GM18909 (cell line): Measurements from ENCODE around the gene TIE1.

Experiments
- ATAC-seq: cut with Tn5 transposase; IDR thresholded peaks from one replicate; pipeline ENCODE4 v1.9.1; 2021; ENCODE audit warnings: mild to moderate bottlenecking; ENCODE audit not compliant: unreplicated experiment, poor library complexity

The TIE1 gene

DNA sequence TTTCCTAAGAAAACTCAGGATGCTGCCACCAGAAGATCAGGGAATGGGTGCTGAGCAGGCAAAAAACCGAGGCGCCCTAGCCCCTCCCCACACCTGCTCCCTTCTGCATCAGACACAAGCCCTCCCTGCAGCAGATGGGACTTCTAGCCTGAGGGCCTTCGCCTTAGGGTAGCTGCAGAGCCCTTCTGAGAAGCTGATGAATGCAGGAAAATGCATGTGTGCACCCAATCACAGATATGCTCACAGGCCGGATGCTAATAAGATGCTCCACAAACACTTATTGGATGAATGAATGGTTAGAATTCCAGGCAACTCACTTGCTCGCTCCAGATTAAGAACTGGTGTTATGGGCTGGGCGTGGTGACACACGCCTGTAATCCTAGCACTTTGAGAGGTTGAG is 8.6 kb upstream of the TIE1 start:
- ATAC-seq = no peak

DNA sequence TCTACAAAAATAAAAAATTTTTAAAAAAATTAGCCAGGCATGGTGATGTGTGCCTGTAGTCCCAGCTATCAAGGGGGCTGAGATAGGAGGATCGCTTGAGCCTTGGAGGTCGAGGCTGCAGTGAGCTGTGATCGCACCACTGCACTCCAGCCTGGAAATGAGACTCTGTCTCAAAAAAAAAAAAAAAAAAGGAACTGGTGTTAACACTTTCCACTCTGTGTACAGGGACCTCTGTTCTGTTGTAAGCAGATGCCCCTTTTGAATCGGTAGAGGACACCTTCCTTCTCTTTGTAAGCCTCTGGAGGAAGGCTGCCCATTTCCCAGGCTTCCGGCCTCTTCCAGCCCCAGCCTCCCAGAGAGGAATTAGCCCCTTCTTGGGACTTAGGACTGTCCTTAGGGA is 8.1 kb upstream of the TIE1 start:
- ATAC-seq = no peak

DNA sequence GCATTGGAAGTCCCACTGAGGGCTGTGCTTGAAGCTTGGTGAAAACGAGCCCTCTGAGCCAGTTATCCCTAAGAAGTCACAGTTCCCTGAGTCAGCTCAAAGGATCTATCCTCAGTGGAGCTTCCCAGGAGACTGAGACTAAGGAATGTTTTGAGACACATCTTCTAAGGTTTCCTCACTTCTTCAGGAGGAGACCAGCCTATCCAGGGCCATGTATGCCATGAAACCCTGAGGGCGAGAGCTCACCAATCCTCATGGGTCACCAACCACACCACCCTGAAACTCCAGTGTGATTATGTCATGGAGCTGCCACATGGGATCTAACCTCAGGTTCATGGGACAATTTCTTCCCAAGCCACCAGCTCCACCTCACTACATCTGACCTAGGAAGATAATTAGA is 7.6 kb upstream of the TIE1 start:
- ATAC-seq = no peak

DNA sequence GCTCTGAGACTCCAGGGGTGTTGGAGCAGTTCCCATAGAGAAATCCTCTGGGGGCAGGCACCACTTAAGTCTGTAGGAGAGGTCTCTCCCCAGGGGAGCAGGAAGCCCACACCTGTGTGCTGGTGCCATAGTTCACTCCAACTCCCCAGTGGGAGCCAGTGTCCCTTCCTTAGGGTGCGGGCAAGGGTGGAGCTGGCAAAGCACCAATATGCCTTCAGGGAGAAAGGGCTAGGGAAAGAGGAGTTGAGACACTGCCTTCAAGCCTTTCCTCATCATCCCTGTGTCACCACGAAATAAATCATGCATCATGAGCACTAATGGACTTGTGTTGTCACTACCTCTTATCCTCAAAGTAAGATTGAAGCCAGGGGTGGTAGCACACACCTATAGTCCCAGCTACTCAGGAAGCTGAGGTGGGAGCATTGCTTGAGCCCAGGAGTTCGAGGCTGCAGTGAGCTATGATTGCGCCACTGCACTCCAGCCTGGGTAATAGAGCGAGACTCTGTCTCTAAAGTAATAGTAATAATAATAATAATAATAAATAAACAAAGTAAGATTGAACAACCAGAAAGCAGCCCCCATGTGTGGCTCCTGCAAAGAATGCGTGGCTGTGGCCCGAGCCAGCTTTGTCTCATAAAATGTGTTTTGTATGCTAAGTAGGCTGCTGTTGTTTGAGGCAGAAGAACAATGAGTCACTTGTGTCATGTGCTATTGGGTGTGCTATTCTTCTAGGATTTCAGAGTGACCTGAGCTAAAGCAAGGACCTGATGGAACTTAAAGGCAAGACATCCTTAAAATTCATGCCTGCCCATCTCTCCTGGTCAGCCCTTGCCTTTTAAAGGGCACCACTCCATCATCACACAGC is 6.7 kb upstream of the TIE1 start:
- no peak for ATAC-seq

DNA sequence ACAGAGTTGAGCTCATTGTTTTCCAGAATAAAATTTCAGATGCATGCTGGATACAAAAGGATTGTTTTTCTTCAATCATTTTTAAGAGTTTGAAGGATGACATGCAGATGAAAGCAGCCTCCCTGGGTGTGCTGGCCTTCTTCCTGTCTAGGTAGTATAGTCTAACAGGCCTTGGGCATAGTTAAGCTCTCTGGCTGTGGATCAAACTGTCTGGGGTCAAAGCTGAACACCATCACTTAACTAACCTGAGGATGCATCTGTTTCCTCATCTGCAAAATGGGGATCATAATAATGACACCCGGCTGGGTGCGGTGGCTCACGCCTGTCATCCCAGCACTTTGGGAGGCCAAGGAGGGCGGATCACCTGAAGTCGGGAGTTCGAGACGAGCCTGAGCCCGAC is 6.0 kb upstream of the TIE1 start:
- no peak for ATAC-seq

DNA sequence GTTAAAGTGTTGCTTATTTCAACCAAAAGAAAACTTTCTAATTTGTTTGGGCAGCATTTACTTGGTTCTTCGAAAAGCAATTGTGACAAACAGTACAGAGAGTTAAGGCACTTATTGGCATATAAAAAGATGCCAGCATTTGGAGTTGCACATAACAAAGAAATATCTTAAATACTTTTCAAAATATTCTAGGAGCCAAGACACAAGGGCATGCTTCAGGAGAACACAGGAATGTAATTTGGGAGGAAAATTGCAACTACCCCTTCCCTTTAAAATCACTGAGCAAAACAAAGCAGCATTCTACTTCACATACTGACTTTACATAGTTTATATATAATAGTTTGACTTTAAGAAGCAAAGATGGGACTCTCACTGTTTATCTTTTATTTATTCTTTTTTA is 4.6 kb upstream of the TIE1 start:
- no peak for ATAC-seq

DNA sequence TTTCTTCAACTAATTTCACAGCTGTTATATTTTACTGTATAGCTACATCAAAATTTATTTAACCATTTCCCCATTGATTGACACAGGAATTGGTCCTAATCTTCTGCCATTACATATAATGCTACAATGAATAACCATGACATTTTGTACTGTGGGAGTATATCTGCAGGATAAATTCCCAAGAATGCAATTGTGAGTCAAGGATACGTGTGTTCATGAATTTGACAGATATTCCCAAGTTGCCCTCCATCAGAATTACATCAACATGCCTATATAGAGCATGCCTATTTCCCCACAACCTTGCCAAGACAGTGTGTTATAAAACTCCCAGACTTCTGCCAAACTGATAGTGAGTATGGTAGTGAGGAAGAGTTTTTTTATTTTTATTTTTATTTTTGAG is 2.7 kb upstream of the TIE1 start:
- ATAC-seq = no peak

DNA sequence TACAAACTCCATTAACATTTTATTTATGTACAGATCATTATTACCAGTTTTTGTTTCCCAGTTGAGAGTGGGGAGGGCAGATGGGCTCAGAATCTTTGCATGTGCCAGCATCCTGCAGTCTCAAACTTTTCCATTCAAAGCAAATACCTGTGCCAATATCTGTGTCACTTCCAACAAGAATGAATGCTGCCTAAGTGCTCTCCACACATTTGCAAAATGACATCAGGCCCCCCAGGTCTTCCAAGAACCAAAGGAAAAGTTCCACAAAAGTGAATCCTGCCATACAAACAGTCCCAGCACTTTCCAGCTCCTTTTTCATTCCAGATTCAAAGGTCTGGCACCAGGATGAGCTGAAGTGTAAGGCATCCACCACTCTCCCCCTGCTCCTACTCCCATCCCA is 1.7 kb upstream of the TIE1 start:
- no peak for ATAC-seq

DNA sequence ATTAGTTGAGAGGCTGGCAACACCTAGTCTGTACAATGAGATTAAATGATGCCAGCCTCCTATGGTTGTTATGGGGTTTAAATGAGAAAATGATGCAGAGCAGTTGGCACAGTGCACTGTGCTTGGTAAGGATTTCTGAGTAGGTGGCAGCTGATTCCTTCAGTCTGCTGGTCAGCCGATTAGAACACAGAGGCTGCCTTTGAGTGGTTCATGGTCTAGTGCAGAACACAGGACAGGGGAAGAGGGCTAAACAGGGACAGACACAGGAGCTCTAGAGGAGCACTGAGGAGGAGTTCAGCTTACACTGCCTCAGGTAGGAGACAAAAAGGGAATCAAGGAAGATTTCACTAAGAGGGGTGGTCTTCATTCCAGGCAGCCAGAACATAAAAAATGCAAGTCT is 1.4 kb downstream of the TIE1 start:
- no peak for ATAC-seq

DNA sequence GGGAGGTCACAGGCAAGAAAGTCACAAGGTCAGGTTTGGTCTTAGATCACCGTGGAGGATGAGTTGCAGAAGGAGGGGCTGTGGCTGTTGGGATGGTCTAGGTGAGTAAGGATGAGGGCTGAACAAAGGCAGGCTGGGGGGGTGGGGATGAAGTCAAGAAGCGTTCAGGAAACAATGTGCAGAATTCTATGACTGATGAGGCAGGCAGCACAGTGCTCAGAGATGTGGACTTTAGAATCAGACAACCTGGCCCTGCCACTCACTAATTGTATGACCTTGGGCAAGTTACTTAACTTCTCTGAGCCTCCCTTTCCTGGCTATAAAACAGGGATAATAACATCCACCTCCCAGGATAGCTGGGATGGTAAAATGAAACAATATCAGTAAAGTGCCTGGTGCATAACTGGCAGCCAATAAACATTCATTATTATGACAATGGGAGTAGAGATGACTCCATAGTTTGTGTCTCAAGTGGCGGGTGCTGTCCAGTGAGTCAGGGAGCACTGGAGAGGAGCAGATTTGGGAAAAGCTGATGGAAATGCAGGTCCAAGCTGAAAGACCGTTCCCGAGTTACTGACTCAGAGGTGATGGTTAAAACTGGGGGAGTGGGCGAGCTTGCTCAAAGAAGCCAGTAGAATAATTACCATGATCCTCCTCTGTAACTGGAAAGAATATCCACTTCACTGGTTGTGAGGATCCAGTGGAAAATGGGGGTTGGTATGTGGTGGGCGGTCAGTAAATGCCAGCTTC is 2.1 kb downstream of the TIE1 start:
- ATAC-seq = no peak

DNA sequence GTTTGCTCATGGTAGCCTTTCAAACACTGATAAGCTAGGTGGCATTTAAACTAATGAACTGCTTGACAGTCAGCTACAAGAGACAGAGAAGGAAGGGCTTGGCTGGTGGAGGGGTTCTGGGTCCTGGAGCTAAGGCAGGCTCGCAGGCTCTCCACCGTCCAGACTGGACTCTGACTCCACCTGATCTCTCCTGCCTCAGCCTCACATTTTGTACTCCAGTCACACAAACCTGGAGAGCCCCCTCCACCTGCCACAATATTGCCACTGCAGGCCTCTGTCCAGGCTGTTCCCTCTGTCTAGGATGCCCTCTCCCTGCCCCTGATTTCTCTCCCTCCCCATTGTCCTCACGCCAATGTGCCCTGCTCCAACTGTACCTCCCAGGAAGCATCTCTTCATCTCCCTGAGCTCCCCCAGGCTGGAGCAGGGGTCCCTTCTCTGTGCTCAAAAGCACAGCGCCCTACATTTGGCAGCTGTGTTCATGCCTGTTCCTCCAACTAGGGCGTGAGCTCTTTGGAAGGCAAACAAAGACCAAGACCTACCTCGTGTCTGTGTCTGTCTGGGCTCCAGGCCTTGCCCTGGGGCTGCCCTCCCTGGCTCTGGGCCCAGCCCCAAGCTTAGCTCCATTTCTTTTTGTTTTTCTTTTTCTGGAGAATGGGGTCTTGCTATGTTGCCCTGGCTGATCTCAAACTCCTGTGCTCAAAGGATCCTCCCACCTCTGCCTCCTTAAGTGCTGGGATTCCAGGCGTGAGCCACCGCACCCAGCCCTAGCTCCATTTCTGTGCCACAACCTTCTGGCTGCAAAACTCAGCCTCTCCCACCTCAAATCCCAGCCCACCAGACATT is 2.9 kb downstream of the TIE1 start:
- no peak for ATAC-seq

DNA sequence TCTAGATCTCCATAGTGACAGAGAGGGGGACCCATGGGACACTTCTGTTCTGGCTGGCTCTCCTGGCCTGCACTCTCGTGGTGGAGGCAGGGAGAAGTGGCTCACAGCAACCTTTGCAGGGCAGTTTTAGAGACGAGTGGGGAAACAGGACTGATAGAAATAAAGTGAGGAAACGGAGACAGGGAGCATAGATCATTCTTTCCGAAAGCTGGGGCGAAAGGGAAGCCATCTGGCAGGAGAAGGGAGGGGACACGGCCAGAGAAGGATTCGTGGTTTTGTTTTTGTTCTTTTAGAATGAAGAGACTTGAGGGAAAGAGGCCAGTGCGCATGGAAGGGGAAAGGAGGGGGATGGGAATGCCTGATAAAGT is 3.5 kb downstream of the TIE1 start:
- no peak for ATAC-seq

DNA sequence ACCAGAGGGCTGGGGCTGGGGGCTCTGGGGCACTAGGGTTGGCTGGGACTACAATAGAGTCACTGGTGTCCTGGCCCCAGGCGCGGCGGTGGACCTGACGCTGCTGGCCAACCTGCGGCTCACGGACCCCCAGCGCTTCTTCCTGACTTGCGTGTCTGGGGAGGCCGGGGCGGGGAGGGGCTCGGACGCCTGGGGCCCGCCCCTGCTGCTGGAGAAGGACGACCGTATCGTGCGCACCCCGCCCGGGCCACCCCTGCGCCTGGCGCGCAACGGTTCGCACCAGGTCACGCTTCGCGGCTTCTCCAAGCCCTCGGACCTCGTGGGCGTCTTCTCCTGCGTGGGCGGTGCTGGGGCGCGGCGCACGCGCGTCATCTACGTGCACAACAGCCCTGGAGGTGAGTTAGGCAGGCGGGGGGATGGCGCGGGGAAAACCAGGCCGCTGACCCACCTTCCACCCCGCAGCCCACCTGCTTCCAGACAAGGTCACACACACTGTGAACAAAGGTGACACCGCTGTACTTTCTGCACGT is 4.1 kb downstream of the TIE1 start:
- no peak for ATAC-seq

DNA sequence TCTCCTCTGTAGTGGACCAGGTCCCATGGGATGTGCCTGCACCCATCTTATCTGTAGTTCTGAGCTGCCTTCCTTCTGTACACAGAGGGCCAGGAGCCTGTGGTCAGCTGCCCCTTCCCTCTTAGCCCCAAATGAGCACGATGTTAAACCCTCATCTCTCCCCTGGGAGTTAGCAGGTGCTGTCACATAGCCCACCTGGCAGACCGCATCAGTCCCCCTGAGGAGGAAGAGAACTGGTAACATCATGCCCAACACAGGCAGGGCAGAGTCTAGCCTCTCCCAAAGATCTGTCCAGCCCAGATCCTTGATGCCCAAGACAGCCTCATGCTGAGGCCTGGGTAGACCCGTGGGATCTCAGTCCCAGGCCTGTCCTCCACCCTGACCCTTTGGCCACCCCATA is 4.7 kb downstream of the TIE1 start:
- no peak for ATAC-seq

DNA sequence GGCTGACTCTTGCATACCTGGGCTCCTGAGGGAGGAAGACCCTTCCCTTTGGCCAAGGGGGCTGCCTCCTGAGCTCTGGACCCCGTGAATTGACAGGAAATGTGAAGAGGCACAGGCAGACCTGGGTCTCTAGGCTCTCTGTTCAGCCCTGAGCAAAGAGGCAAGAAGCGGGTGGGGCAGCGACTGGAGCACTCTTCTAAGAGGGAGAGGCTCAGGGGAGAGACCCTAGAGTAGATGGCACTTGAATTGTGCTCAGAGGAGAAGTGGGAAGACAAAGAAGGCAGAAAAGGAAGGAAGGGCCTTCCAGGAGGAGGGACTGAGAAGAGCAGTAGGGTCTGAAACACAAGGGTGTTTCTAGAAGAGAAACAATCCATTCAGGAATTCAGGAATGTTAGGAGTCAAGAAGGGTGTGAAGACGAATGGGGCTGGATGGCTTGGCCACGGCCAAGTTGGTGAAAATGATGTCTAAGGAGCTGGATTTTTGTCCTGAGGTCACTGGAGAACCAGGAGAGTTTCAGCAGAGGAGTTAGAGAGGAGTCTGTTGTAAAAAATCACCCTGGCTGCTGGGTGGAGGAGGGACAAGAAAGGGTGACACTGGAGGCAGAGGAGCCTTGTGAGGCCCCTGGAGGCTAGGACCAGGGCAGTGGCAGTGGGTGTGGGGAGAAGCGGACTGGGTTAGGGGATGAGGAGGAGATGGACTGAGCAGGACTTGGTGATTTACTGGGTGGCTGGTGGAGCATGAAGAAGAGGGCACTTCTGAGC is 5.3 kb downstream of the TIE1 start:
- no peak for ATAC-seq

DNA sequence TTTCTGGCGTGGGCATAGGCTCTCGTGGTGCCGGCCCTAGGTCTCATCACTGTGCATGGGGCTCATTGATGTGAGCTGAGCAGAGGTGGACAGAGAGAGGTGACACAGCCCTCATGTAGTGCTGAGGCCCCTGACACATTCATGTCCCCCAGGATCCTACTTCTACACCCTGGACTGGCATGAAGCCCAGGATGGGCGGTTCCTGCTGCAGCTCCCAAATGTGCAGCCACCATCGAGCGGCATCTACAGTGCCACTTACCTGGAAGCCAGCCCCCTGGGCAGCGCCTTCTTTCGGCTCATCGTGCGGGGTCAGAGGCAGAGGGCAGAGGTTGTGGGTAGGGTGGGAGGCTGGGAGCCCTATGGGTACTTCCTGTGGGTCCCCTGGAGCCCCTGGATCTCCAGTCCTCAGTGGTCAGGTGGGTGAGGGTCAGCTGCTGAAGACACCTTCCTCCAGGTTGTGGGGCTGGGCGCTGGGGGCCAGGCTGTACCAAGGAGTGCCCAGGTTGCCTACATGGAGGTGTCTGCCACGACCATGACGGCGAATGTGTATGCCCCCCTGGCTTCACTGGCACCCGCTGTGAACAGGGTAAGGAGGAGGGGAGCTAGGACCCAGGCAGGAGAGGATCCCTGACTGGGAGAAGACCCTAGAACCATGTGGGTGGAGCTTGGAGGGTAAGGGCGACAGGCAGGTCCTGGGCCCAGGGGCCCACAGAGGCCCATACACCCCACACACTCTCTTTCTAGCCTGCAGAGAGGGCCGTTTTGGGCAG is 6.1 kb downstream of the TIE1 start:
- ATAC-seq = no peak

DNA sequence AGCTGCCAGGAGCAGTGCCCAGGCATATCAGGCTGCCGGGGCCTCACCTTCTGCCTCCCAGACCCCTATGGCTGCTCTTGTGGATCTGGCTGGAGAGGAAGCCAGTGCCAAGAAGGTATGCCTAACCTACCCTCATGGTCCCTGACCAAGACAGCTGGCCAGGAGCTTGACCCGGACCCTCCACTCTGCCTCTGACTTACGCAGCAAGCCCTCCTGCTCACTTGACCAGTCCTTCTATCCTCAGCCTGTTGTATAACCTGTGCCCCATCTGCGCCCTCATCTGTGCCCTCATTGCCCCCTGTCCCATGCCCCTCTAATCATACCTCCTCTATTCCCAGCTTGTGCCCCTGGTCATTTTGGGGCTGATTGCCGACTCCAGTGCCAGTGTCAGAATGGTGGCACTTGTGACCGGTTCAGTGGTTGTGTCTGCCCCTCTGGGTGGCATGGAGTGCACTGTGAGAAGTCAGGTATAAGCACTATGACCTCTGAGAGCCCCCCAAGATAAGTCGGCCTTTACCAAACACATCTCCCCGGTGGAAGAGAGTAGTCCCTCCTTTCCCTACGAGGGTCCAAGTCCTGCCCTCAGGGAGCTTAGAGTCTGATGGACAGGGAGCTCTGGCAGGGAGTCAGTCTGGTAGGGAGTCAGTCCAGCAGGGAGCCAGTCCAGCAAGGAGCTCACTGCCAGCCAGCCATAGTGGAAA is 6.8 kb downstream of the TIE1 start:
- no peak for ATAC-seq

DNA sequence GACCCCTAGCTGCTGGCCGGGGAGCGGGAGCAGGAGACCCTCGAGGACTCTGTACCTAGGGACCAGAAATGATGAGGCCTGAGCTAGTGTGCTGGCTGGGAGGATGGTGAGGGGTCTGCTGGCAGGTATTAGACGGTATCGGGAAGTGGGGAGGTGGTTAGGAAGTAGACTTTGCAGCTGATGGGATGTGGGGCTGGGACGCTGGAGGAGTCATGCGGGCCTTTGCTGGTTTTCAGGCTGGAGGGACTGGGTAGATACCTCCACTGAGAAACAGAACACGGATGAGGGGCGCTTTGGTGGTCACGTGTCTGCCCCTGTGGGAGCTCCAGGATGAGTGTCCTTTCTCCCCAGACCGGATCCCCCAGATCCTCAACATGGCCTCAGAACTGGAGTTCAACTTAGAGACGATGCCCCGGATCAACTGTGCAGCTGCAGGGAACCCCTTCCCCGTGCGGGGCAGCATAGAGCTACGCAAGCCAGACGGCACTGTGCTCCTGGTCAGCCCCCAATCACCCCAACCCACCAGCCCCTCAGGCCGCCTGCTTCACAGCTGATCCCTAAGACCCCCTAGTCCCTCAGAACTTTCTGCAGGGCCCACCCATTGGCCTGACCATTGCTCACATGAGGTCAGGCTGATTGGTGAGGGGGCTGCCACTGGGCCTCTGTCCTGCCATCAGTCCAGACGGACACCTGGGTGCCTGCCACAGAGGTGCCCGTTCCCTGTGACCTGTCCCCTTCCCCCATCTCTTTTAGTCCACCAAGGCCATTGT is 8.0 kb downstream of the TIE1 start:
- no peak for ATAC-seq
